Measurements from ENCODE around the gene IRAK2.
A peak's percentile ranks its signal among the peaks of the same experiment; 100 is the strongest.
"Not testable (repeated sequence)": the region's sequence is repeated elsewhere in the genome, so short reads cannot be mapped to it uniquely, and the experiment has no call there.

The IRAK2 gene

DNA sequence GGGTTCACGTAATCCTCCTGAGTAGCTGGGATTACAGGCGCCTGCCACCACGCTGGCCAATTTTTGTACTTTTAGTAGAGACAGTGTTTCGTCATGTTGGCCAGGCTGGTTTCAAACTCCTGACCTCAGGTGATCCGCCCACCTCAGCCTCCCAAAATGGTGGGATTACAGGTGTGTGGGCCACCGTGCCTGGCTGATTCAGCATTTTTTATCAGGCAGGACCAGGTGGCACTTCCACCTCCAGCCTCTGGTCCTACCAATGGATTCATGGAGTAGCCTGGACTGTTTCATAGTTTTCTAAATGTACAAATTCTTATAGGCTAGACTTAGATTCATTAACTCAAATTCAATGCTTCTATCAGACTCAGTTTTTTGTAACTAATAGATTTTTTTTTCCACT, 13.7 kb upstream of the IRAK2 start:
- Mint-ChIP-seq H3K4me1 (ENCODE audit: low read depth) (peaks cover 18% of the 10 kb centered on the region), H3K36me3 (ENCODE audit: low read depth) (peaks cover 41% of the 10 kb centered on the region), H3K27me3 (ENCODE audit: low read depth) (no peaks in the 10 kb centered on the region), H3K27ac (no peak overlapping the region), H3K4me3 (no peak overlapping the region), H3K9me3 (no peaks in the 10 kb centered on the region)

DNA sequence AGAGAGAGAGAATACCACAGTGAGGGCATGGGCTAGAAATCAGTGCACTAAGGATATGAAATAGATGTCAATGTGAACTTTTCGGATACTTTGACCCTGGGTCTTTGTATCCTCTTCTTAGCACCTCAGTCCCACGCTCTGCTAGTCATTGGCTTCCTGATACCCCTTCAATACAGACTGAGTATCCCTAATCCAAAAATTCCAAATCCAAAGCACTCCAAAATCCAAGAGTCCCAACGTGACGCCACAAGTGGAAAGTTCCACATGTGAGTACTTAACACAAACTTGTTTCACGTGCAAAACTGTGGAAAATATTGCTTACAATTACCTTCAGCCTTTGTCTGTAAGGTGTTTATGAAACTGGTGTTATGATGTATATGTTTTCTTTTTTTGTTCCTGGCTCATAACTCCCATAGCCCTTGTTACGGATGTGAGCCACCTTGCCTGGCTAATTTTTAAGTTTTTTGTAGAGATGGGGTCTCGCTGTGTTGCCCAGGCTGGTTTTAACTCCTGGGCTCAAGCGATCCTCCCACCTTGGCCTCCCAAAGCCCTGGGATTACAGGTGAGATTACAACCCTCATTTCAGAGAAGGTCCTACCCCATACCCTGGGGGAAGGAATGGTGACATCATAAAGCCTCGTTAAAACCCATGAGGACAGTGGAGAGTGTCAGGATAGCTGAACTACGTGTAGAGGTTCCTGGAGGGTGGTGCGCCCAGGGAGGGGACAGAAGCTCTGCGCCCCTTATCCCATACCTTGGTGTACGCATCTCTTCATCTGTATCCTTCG, 10.2 kb upstream of the IRAK2 start:
- Mint-ChIP-seq H3K4me1 (ENCODE audit: low read depth) (peaks cover 9% of the 10 kb centered on the region), H3K27ac (no peak overlapping the region), H3K4me3 (no peak overlapping the region), H3K9me3 (no peaks in the 10 kb centered on the region), H3K27me3 (ENCODE audit: low read depth) (no peaks in the 10 kb centered on the region), H3K36me3 (ENCODE audit: low read depth) (peaks cover 35% of the 10 kb centered on the region)

DNA sequence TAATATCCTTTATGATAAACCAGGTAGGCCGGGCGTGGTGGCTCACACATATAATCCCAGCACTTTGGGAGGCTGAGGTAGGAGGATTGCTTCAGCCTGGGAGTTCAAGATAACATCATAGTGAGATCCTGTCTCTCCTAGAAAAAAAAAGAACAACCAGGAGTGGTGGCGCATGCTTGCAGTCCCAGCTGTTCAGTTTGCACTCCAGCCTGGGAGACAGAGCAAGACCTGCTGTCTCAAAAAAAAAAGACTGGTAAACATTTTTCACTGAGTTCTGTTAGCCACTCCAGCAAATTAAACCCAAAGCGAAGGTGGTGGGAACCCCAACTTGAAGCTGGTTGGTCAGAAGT, 9.6 kb upstream of the IRAK2 start:
- Mint-ChIP-seq H3K27me3 (ENCODE audit: low read depth) (no peaks in the 10 kb centered on the region), H3K27ac (no peak overlapping the region)

DNA sequence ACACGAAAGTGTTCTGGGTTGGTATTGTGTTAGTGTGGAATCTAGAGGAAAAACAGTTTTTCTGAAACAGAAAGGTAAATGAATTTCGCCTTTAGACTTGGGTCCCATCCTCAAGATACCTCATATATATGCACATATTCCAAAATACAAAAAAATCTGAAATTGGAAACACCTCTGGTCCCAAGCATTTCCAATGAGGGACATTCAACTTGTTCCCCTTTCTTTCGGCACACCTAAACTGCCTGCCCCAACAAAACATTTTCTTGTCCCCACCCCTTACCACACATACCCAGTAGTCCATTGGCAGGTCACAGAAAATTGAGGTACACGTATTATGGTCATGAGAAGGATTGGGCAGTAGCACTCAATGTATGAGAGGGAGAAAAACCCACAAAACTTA, 9.1 kb upstream of the IRAK2 start:
- Mint-ChIP-seq H3K27me3 (ENCODE audit: low read depth) (no peaks in the 10 kb centered on the region), H3K27ac (no peak overlapping the region), H3K9me3 (no peaks in the 10 kb centered on the region), H3K4me1 (ENCODE audit: low read depth) (peaks cover 4% of the 10 kb centered on the region), H3K4me3 (no peak overlapping the region), H3K36me3 (ENCODE audit: low read depth) (peaks cover 28% of the 10 kb centered on the region)

More for the DNA sequence above, 9.6 kb upstream of the IRAK2 start:
- H3K9me3 Mint-ChIP-seq, result no peaks in the 10 kb centered on the region
- no peak overlapping the region for H3K4me3 Mint-ChIP-seq
- peaks cover 4% of the 10 kb centered on the region for H3K4me1 Mint-ChIP-seq (ENCODE audit: low read depth)
- H3K36me3 Mint-ChIP-seq (ENCODE audit: low read depth), result peaks cover 29% of the 10 kb centered on the region

DNA sequence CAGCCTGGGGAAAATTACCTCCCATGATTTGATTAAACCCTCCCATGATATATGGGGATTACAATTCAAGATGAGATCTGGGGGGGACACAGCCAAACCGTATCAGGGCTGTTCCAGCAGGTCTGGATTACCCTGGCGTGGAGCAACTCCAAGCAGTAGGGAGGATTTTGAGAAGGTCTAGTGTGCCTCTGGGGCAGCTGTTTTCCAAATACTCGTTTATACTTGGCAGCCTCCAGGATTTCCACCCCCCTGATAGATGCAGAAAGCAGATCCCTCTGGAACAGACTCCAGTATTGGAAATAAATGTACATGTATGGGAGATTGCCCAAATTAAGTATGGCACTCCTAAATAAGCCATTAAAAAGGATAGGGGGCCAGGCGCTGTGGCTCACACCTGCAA, 7.7 kb upstream of the IRAK2 start:
- H3K4me1 Mint-ChIP-seq (ENCODE audit: low read depth), result no peaks in the 10 kb centered on the region
- H3K9me3 Mint-ChIP-seq, result no peaks in the 10 kb centered on the region
- no peak overlapping the region for H3K4me3 Mint-ChIP-seq
- H3K27me3 Mint-ChIP-seq (ENCODE audit: low read depth), result no peaks in the 10 kb centered on the region
- H3K36me3 Mint-ChIP-seq (ENCODE audit: low read depth), result peaks cover 22% of the 10 kb centered on the region
- no peak overlapping the region for H3K27ac Mint-ChIP-seq

DNA sequence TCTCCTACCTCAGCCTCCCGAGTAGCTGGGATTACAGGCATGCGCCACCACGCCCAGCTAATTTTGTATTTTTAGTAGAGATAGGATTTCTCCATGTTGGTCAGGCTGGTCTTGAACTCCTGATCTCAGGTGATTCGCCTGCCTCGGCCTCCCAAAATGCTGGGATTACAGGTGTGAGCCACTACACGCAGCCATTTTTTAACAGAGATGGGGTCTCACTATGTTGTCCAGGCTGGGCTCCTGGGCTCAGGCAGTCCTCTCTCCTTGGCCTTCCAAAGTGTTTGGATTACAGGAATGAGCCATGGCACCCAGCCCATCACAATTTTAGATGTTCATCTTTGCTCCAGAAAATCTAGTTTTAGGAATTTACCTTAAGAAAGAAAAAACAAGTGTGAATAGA, 6.2 kb upstream of the IRAK2 start:
- peaks cover 20% of the 10 kb centered on the region for H3K36me3 Mint-ChIP-seq (ENCODE audit: low read depth)
- H3K9me3 Mint-ChIP-seq; H3K4me3 Mint-ChIP-seq; H3K27me3 Mint-ChIP-seq (ENCODE audit: low read depth); H3K27ac Mint-ChIP-seq; H3K4me1 Mint-ChIP-seq (ENCODE audit: low read depth): not testable (repeated sequence)

DNA sequence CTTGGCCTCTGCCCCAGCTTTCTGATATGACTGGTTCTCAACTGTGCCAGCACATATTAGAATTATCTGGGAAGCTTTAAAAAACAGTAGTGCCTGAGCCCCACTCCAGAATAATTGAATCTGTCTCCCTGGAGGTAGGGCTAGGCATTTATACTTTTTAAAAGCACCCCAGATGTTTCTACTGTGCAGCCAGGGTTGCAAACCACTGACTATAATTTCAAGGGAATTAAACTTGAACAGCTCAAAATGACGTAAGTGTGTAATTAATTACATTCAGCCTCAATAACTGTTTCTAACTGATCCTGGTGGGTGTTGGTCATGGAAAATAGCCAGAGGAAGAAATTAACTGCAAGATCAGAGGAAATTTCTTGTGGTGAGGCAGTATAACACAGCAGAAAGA, 4.4 kb upstream of the IRAK2 start:
- H3K27me3 Mint-ChIP-seq (ENCODE audit: low read depth), result no peaks in the 10 kb centered on the region
- no peaks in the 10 kb centered on the region for H3K9me3 Mint-ChIP-seq
- peaks cover 11% of the 10 kb centered on the region for H3K36me3 Mint-ChIP-seq (ENCODE audit: low read depth)
- peaks cover 6% of the 10 kb centered on the region for H3K4me1 Mint-ChIP-seq (ENCODE audit: low read depth)
- no peak overlapping the region for H3K27ac Mint-ChIP-seq
- H3K4me3 Mint-ChIP-seq, result no peak overlapping the region

DNA sequence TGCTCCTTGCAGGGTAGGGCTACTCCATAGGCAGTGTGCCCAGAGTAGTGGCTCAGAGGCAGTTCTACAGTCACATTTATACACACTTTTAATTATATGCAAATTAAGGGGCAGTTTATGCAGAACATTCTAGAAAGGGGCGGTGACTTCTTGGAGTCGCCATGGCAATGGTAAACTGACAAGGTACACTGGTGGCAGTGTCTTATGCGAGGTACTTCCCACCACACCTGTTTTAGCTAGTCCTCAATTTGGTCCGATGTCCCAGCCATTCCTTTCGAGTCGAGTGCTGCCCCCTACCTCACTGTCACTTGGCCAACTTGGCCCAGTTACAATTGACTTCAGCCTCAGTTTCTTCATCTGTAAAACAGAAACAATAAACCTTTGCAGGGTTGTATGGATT, 3.8 kb upstream of the IRAK2 start:
- Mint-ChIP-seq H3K4me3 (no peak overlapping the region), H3K27ac (no peak overlapping the region), H3K9me3 (no peaks in the 10 kb centered on the region), H3K27me3 (ENCODE audit: low read depth) (no peaks in the 10 kb centered on the region), H3K4me1 (ENCODE audit: low read depth) (peaks cover 7% of the 10 kb centered on the region), H3K36me3 (ENCODE audit: low read depth) (peaks cover 5% of the 10 kb centered on the region)

DNA sequence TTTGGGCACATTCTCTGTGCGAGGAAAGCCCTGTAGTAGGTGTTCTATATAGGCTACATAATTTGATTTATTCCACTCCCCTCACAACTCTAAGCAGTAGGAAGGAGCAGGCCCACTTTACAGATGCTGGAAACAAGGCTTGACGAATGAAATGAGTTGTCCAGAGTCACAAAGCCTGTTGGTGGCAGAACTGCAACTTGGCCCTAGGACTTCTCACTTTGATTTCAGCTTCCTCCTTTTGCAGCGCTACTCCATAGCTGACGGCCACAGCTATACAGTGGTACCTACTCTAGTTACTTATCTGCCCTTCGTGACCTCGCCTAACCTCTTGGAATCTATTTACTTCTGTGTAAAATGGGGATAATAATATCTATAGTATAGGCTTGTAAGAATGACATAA, 2.5 kb upstream of the IRAK2 start:
- Mint-ChIP-seq H3K36me3 (ENCODE audit: low read depth) (peaks cover 3% of the 10 kb centered on the region), H3K27me3 (ENCODE audit: low read depth) (no peaks in the 10 kb centered on the region), H3K4me1 (ENCODE audit: low read depth) (peaks cover 17% of the 10 kb centered on the region), H3K27ac (no peak overlapping the region), H3K4me3 (no peak overlapping the region), H3K9me3 (no peaks in the 10 kb centered on the region)

DNA sequence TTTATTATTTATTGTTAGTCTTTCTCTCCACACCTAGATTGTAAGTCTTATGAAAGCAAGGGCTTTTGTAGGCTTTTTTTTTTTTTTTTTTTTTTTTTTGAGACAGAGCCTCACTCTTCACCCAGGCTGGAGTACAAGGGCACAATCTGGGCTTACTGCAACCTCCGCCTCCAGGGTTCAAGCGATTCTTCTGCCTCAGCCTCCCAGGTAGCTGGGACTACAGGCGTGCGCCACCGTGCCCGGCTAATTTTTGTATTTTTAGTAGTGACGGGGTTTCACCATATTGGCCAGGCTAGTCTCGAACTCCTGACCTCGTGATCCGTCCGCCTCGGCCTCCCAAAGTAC, 546 bp upstream of the IRAK2 start:
- peaks cover 26% of the 10 kb centered on the region for H3K4me1 Mint-ChIP-seq (ENCODE audit: low read depth)
- H3K27me3 Mint-ChIP-seq (ENCODE audit: low read depth); H3K9me3 Mint-ChIP-seq: not testable (repeated sequence)
- H3K36me3 Mint-ChIP-seq (ENCODE audit: low read depth), result peaks cover 13% of the 10 kb centered on the region
- H3K27ac Mint-ChIP-seq, result peak overlapping the region; percentile 31
- H3K4me3 Mint-ChIP-seq, result peak overlapping the region; percentile 62

DNA sequence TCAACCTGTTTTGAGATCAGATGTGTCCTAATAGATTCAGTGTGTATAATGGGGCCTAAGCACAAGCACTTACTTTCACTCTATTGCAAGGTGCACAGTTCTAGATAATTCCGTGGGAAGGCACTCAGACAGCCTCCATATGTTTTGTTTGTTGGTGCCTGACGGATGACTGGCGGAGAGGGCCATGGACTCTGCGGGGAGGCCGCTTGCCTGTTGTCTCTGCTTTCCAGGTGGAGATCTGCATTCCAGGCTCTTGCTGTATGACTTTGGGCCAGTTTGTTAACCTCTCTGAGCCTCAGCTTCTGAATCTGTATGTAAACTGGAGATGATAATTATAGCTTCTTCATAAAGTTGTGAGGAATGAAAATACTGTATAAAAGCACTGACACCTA, 1.5 kb downstream of the IRAK2 start:
- H3K4me3 Mint-ChIP-seq, result peak overlapping the region; percentile 48
- peaks cover 12% of the 10 kb centered on the region for H3K9me3 Mint-ChIP-seq
- H3K27me3 Mint-ChIP-seq (ENCODE audit: low read depth), result no peaks in the 10 kb centered on the region
- no peak overlapping the region for H3K27ac Mint-ChIP-seq
- peaks cover 30% of the 10 kb centered on the region for H3K4me1 Mint-ChIP-seq (ENCODE audit: low read depth)
- H3K36me3 Mint-ChIP-seq (ENCODE audit: low read depth), result peaks cover 30% of the 10 kb centered on the region

DNA sequence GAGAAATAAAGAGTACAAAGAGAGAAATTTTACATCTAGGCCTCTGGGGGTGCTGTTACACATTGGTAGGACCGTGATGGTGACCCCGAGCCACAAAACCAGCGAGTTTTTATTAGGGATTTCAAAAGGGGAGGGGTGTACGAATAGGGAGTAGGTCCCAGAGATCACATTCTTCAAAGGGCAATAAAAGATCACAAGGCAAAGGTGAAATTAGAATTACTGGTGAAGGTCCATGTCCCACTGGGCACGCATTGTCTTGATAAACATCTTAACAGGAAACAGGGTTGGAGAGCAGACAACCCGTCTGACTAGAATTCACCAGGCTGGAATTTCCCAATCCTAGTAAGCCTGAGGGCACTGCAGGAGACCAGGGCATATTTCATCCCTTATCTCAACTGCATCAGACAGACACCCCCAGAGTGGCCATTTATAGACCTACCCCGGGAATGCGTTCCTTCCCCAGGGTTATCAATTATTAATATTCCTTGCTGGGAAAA, 4.3 kb downstream of the IRAK2 start:
- H3K27ac Mint-ChIP-seq, result no peak overlapping the region
- H3K4me3 Mint-ChIP-seq, result no peak overlapping the region
- H3K27me3 Mint-ChIP-seq (ENCODE audit: low read depth), result no peaks in the 10 kb centered on the region
- peaks cover 34% of the 10 kb centered on the region for H3K36me3 Mint-ChIP-seq (ENCODE audit: low read depth)
- H3K9me3 Mint-ChIP-seq, result peaks cover 12% of the 10 kb centered on the region
- peaks cover 28% of the 10 kb centered on the region for H3K4me1 Mint-ChIP-seq (ENCODE audit: low read depth)

DNA sequence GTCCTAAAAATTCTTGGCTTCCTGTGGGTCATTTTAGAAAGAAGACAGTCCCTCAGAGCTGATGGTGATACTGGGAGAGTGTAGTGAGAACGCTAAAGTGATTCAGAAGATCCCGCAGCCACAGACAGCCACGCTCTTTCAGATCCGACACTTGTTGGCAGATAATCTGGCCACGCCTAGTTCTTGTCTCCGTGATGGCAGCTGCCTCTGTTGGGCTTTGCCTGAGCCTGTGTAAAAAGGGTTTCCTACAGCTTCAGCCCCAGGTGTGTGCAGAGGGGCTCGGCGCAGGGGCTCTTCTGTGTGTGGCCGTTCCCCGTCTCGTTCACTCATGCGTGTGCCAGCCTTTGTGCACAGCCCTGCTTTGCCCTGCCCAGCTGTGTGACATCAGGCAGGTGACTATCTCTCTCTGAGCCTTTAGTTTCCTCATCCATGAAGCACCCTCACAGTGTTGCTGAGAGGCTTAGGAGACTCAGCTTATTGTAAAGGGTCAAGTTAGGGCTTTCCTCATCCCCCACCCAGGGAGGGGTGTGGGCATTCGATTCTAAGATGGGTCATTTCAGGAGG, 6.3 kb downstream of the IRAK2 start:
- no peak overlapping the region for H3K27ac Mint-ChIP-seq
- H3K36me3 Mint-ChIP-seq (ENCODE audit: low read depth), result peaks cover 37% of the 10 kb centered on the region
- H3K27me3 Mint-ChIP-seq (ENCODE audit: low read depth), result no peaks in the 10 kb centered on the region
- H3K9me3 Mint-ChIP-seq, result peaks cover 12% of the 10 kb centered on the region
- peaks cover 29% of the 10 kb centered on the region for H3K4me1 Mint-ChIP-seq (ENCODE audit: low read depth)
- H3K4me3 Mint-ChIP-seq, result no peak overlapping the region

DNA sequence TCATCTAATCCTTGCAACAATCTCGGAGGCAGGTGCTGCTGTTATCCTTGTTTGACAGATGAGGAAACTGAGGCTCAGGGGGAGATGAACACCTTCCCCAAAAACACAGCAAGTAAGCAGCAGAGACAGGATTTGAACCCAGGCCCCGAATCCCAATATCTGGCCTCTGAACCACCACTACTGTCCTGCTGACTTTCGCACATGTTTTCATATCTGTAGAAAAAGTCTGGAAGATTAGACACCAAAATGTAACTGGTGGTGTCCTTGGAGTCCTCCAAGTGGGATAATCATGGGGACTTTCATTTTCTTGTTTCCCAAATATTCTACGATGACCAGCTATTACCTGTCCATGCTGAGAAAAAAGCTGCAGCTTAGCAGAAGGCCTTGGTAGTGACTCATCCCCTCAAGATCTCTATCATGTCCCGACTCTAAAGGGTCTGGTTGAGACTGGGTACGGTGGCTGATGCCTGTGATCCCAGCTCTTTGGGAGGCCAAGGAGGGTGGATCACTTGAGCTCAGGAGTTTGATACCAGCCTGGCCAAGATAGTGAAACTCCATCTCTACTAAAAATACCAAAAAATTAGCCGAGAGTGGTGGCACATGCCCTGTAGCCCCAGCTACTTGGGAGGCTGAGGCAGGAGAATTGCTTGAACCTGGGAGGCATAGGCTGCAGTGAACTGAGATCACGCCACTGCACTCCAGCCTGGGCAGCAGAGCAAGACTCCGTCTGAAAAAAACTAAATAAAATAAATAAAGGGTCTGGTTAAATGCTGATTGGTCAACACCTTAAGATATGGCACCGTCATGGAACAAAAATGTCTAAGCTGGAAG, 8.6 kb downstream of the IRAK2 start:
- Mint-ChIP-seq H3K27ac (peak overlapping the region; percentile 15), H3K4me3 (no peak overlapping the region), H3K27me3 (ENCODE audit: low read depth) (no peaks in the 10 kb centered on the region), H3K9me3 (peaks cover 12% of the 10 kb centered on the region), H3K4me1 (ENCODE audit: low read depth) (peaks cover 20% of the 10 kb centered on the region), H3K36me3 (ENCODE audit: low read depth) (peaks cover 38% of the 10 kb centered on the region)

DNA sequence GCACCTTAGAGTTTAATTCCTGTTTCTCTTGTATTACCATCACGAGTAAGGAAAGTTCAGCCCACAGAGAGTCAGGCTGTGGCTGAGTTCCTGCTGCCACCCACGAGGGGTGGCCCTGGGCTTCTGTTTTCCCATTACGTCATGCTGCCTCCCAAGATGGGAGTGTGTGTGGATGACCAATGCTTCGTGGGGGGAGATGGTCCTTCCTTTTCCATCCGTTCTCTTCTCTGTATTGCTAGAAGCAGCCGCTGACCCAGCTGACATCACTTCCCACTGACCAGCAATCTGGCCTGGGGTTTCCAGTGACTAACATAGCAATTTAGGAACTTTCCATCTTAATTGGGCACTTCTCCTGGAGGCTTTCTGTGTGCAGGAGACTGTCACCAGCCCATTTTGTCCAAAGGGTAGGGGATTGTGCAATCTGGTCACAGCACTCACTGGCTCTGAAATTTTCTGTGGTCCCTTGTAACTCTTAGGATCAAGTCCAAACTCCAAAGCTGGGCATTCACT, 9.3 kb downstream of the IRAK2 start:
- Mint-ChIP-seq H3K27ac (peak overlapping the region; percentile 64), H3K27me3 (ENCODE audit: low read depth) (no peaks in the 10 kb centered on the region), H3K4me3 (no peak overlapping the region)

More for the DNA sequence above, 9.3 kb downstream of the IRAK2 start:
- H3K36me3 Mint-ChIP-seq (ENCODE audit: low read depth), result peaks cover 32% of the 10 kb centered on the region
- peaks cover 6% of the 10 kb centered on the region for H3K9me3 Mint-ChIP-seq
- peaks cover 16% of the 10 kb centered on the region for H3K4me1 Mint-ChIP-seq (ENCODE audit: low read depth)

All from T-helper 1 cell treated with Interleukin-12 subunit alpha and Interleukin-12 subunit beta and Interleukin-4 antibody, amounts not matched to agents 30 μg/mL and 1 μg/mL, for 36 hours (primary cell).